ENCODE measurements around the gene IL24. TPM values are rescaled to one million over a fixed set of nuclear protein-coding genes. Genes with fewer than 3 reads are reported as not detected.

The IL24 gene
- polyA plus RNA-seq, 3 donors = 0.16 TPM; not detected in 2

DNA sequence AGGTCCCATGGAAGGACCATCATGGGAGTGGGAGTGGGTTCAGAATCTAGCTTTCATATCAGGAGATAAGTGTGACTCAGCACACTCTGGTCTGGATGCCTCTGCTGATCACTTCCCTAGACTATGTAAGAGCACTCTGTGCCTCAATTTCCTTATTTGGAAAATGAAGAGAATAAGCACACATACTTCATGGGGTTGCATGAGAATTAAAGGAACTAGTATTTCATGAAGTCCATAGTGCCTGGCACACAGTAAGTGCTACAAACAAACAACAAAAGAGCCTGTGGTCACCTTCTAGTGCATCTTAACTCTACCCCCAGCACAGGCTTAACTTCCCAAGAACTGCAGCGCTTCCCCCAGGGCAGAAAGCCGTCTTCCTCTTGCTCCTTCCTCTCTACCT, 41.4 kb upstream of the IL24 start:
- H3K27ac ChIP-seq (ENCODE audit: low read depth in 1 of 2, low read length in 2 of 2) = no peak overlapping the region
- intact Hi-C loops (cut with micrococcal nuclease) = no loop called here
- Mint-ChIP-seq H3K36me3 (no peaks in the 10 kb centered on the region), H3K27me3 (ENCODE audit: low read depth in 3 of 3) (peaks cover 4 to 9% (median 6%) of the 10 kb centered on the region in 3 donors), H3K4me3 (no peak overlapping the region), H3K27ac (peak overlapping the region in 1 of 7 donors; percentile 25), H3K4me1 (peaks cover 22% of the 10 kb centered on the region), H3K9me3 (peaks cover 0 to 8% (median 1%) of the 10 kb centered on the region in 7 donors)
- H3K36me3 ChIP-seq (replicated peaks in 1 of 2; ENCODE audit: control insufficient read depth in 1 of 2, insufficient read depth in 2 of 2, low read length in 2 of 2) = no peaks in the 10 kb centered on the region
- no peak overlapping the region for H2AFZ ChIP-seq (ENCODE audit: insufficient read depth, low read depth, low read length, poor library complexity, severe bottlenecking)
- H3K9ac ChIP-seq (ENCODE audit: insufficient read depth, low read length, poor library complexity, severe bottlenecking) = no peak overlapping the region
- H3K27me3 ChIP-seq (ENCODE audit: control insufficient read depth in 2 of 2, insufficient read depth in 2 of 2, low read length in 2 of 2) = peaks cover 0 to 3% of the 10 kb centered on the region in 2 donors
- H3K79me2 ChIP-seq (ENCODE audit: insufficient read depth, low read length) = no peaks in the 10 kb centered on the region
- no peak overlapping the region for H3K4me3 ChIP-seq (replicated peaks in 1 of 3; ENCODE audit: low read depth in 2 of 3, low read length in 3 of 3)
- peak in 2 of 3 donors; percentile 37 to 59 for DNase-seq
- TF ChIP-seq, protein P1, sequence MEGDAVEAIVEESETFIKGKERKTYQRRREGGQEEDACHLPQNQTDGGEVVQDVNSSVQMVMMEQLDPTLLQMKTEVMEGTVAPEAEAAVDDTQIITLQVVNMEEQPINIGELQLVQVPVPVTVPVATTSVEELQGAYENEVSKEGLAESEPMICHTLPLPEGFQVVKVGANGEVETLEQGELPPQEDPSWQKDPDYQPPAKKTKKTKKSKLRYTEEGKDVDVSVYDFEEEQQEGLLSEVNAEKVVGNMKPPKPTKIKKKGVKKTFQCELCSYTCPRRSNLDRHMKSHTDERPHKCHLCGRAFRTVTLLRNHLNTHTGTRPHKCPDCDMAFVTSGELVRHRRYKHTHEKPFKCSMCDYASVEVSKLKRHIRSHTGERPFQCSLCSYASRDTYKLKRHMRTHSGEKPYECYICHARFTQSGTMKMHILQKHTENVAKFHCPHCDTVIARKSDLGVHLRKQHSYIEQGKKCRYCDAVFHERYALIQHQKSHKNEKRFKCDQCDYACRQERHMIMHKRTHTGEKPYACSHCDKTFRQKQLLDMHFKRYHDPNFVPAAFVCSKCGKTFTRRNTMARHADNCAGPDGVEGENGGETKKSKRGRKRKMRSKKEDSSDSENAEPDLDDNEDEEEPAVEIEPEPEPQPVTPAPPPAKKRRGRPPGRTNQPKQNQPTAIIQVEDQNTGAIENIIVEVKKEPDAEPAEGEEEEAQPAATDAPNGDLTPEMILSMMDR (IDR thresholded peaks at IDR 0.05) = no peak
- H4K20me1 ChIP-seq (ENCODE audit: insufficient read depth, low read length) = no peaks in the 10 kb centered on the region
- H3K9me3 ChIP-seq (replicated peaks in 1 of 2; ENCODE audit: control insufficient read depth in 1 of 2, insufficient read depth in 1 of 2, low read length in 2 of 2) = no peaks in the 10 kb centered on the region
- peaks cover 12 to 14% of the 10 kb centered on the region in 2 donors for H3K4me1 ChIP-seq (ENCODE audit: control insufficient read depth in 1 of 2, insufficient read depth in 2 of 2, low read length in 2 of 2)
- no peak overlapping the region for H3K4me2 ChIP-seq (replicated peaks; ENCODE audit: extremely low read depth, low read length, poor library complexity, severe bottlenecking)
- 96% methylated on average over 2 of the region's 2 CpGs for WGBS (ENCODE audit: insufficient coverage)

DNA sequence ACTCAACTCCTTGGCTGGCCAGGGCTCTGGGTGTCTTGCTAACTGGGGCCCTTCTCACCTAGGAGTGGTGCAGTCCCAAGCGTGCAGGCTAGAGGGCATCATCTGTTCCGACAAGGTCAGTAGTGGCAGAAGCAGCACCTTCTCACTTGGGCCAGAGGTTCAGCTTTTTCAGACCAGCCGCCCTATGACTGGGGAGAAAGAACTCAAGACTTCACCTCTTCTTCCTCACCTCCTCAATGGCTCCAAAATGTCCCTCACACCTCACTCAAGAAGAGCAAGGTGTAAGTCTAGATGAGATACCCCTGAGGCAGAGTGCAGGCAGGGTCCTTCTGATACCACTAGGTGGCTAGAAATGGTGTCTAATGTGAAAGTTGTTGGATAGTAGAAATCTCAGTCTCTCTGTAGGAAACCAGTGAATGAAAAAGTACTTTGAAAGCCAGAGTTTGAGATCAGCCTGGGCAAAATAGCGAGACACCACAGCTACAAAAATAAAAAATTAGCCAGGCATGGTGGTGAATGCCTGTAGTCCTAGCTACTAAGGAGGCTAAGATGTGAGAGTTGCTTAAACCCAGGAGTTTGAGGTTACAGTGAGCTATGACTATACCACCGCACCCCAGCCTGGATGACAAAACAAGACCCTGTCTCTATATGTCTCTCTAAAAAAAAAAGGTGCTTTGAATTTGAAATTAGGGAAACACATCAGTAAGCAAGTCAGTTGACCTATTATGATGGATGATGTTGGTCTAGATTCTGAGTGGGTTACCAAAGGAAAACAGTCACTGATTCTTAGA, 40.4 kb upstream of the IL24 start:
- Histone ChIP-seq H4K20me1 (ENCODE audit: insufficient read depth, low read length) (no peaks in the 10 kb centered on the region), H3K36me3 (replicated peaks in 1 of 2; ENCODE audit: control insufficient read depth in 1 of 2, insufficient read depth in 2 of 2, low read length in 2 of 2) (no peaks in the 10 kb centered on the region), H3K79me2 (ENCODE audit: insufficient read depth, low read length) (no peaks in the 10 kb centered on the region), H3K4me3 (replicated peaks in 1 of 3; ENCODE audit: low read depth in 2 of 3, low read length in 3 of 3) (no peak overlapping the region), H3K27ac (ENCODE audit: low read depth in 1 of 2, low read length in 2 of 2) (no peak overlapping the region), H3K27me3 (ENCODE audit: control insufficient read depth in 2 of 2, insufficient read depth in 2 of 2, low read length in 2 of 2) (peaks cover 0 to 7% of the 10 kb centered on the region in 2 donors), H3K9ac (ENCODE audit: insufficient read depth, low read length, poor library complexity, severe bottlenecking) (no peak overlapping the region), H3K4me2 (replicated peaks; ENCODE audit: extremely low read depth, low read length, poor library complexity, severe bottlenecking) (no peak overlapping the region), H3K9me3 (replicated peaks in 1 of 2; ENCODE audit: control insufficient read depth in 1 of 2, insufficient read depth in 1 of 2, low read length in 2 of 2) (no peaks in the 10 kb centered on the region), H3K4me1 (ENCODE audit: control insufficient read depth in 1 of 2, insufficient read depth in 2 of 2, low read length in 2 of 2) (peaks cover 12 to 14% of the 10 kb centered on the region in 2 donors), H2AFZ (ENCODE audit: insufficient read depth, low read depth, low read length, poor library complexity, severe bottlenecking) (no peak overlapping the region)
- no peak for DNase-seq
- Mint-ChIP-seq H3K27ac (peak overlapping the region in 2 of 7 donors; percentile 48 to 51), H3K27me3 (ENCODE audit: low read depth in 3 of 3) (peaks cover 8 to 14% (median 12%) of the 10 kb centered on the region in 3 donors), H3K4me3 (peak overlapping the region in 1 of 2 donors; percentile 19), H3K36me3 (no peaks in the 10 kb centered on the region), H3K9me3 (peaks cover 0 to 8% (median 1%) of the 10 kb centered on the region in 7 donors), H3K4me1 (peaks cover 18% of the 10 kb centered on the region)
- 100% methylated on average over 1 of the region's 5 CpGs for WGBS (ENCODE audit: insufficient coverage)
- intact Hi-C loops (cut with micrococcal nuclease) = no loop called here
- TF ChIP-seq, protein P1 (IDR thresholded peaks at IDR 0.05) = peak; percentile 20

Measured in CD14-positive monocyte (primary cell).